Fibroblast of peridontal ligament (primary cell): Measurements from ENCODE around the gene CPSF7.

ENCODE experiments used
- DNase-seq: peaks from one replicate; pipeline ENCODE4 v3.0.0-alpha.2; 2010; ENCODE audit errors: extremely low read depth

CPSF7 gene

GRCh38 chr11:61357233-61357893 lies 72.4 kb downstream of the CPSF7 start:
- DNase-seq, result no peak

- no peak for DNase-seq
These were observed 73.1 kb downstream of the CPSF7 start for GRCh38 chr11:61356706-61357105.

DNA sequence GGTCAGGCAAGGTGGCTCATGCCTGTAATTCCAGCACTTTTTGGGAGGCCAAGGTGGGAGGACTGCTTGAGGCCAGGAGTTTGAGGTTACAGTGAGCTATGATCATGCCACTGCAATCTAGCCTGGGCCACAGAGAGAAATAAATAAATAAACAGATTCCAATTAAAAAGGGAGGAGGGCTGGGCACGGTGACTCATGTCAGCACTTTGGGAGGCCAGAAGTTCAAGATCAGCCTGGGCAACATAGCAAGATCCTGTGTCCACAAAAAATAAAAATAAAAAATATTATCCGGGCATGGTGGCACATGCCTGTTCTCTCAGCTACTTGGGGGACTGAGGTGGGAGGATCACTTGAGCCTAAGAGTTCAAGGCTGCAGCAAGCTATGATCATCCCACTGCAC lies 75.6 kb downstream of the CPSF7 start:
- DNase-seq, result no peak

GRCh38 chr11:61353131-61354067 lies 76.4 kb downstream of the CPSF7 start:
- no peak for DNase-seq
